Measurements from ENCODE around the gene SFMBT1. TPM values are rescaled to one million over a fixed set of nuclear protein-coding genes. Genes with fewer than 3 reads are reported as not detected.

The SFMBT1 gene
- total and polyA plus RNA-seq, 2 of the 4 experiments (the other 2 are of a cell fraction) = 1.0 to 1.8 TPM

GRCh38 chr3:53077476-53078220 is 31.8 kb upstream of the SFMBT1 start:
- intact Hi-C loops (cut with micrococcal nuclease) = no loop called here

More at GRCh38 chr3:53077476-53078220, 31.8 kb upstream of the SFMBT1 start:
- H3K27me3 ChIP-seq (ENCODE audit: control insufficient read depth, insufficient read depth, low read length) = no peaks in the 10 kb centered on the region
- no TSS peak for BruUV-seq (replicated peaks)
- no peaks in the 10 kb centered on the region for H4K20me1 ChIP-seq (ENCODE audit: insufficient read depth, low read length)
- H3K4ac ChIP-seq (ENCODE audit: low read depth, low read length) = no peak overlapping the region
- no peak overlapping the region for H2AK5ac ChIP-seq (ENCODE audit: low read depth, low read length)
- H2BK120ac ChIP-seq (ENCODE audit: low read depth, low read length) = no peak overlapping the region
- no peak overlapping the region for H3K14ac ChIP-seq (replicated peaks; ENCODE audit: low read depth, low read length)
- in situ Hi-C loops (cut with MboI; ENCODE audit: low sequenced_read_pairs) (loop anchor here (10.0 kb wide), 1 partner anchor 333 kb away; no protein-coding TSS in a partner anchor), dilution Hi-C loops (cut with HindIII; ENCODE audit: low sequenced_read_pairs, unreplicated experiment) (no loop called here)
- no peak overlapping the region for H4K5ac ChIP-seq (ENCODE audit: low read depth, low read length)
- no peak overlapping the region for H2BK15ac ChIP-seq (ENCODE audit: low read depth, low read length)
- no peaks in the 10 kb centered on the region for H3K4me1 ChIP-seq (ENCODE audit: control insufficient read depth, insufficient read depth, low read length)
- no peak overlapping the region for H3K9ac ChIP-seq (ENCODE audit: low read depth, low read length)
- DNase-seq (no peak), ATAC-seq (ENCODE audit: low read depth) (no peak)
- H3K9me1 ChIP-seq (ENCODE audit: insufficient read depth, low read length) = no peaks in the 10 kb centered on the region
- no peak overlapping the region for H3K23ac ChIP-seq (ENCODE audit: low read depth, low read length)
- no peak overlapping the region for H3K18ac ChIP-seq (ENCODE audit: low read depth, low read length)
- ChIA-PET CTCF (no interaction called here), POLR2A (ENCODE audit: unreplicated experiment) (no interaction called here)
- H3K27ac ChIP-seq (ENCODE audit: insufficient read depth, low read length) = no peak overlapping the region
- no peak for TF ChIP-seq ELK1 (IDR thresholded peaks at IDR 0.05; ENCODE audit: borderline replicate concordance, low read depth, low read length)
- TF ChIP-seq CTCF (conservative IDR thresholded peaks at IDR 0.05; ENCODE audit: low read depth, low read length) = no peak
- no peak for TF ChIP-seq BHLHE40 (IDR thresholded peaks at IDR 0.05; ENCODE audit: low read depth, low read length)
- TF ChIP-seq MAZ (IDR thresholded peaks at IDR 0.05; ENCODE audit: borderline replicate concordance, low read depth, low read length) = no peak
- no peak for TF ChIP-seq CEBPB (IDR thresholded peaks at IDR 0.05; ENCODE audit: low read depth, low read length)
- TF ChIP-seq RFX5 (IDR thresholded peaks at IDR 0.05; ENCODE audit: low read depth, low read length) = no peak
- TF ChIP-seq MAFK (IDR thresholded peaks at IDR 0.05; ENCODE audit: low read depth, low read length) = no peak
- TF ChIP-seq USF2 (IDR thresholded peaks at IDR 0.05; ENCODE audit: low read depth, low read length) = no peak
- TF ChIP-seq CHD1 (IDR thresholded peaks at IDR 0.05; ENCODE audit: low read depth, low read length) = no peak
- TF ChIP-seq MXI1 (IDR thresholded peaks at IDR 0.05; ENCODE audit: borderline replicate concordance, low read depth, low read length) = no peak
- no peak for TF ChIP-seq POLR2A (IDR thresholded peaks at IDR 0.05; ENCODE audit: low read depth, low read length)
- TF ChIP-seq RAD21 (IDR thresholded peaks at IDR 0.05; ENCODE audit: low read length) = no peak
- TF ChIP-seq NFE2L2 (IDR thresholded peaks at IDR 0.05; ENCODE audit: low read depth, low read length) = no peak
- no peak for TF ChIP-seq FOS (IDR thresholded peaks at IDR 0.05; ENCODE audit: low read depth, low read length)
- TF ChIP-seq SMC3 (IDR thresholded peaks at IDR 0.05; ENCODE audit: low read depth, low read length) = no peak
- no peak for TF ChIP-seq RCOR1 (IDR thresholded peaks at IDR 0.05; ENCODE audit: insufficient replicate concordance, low read length)
- H3K79me1 ChIP-seq (ENCODE audit: low read depth in 1 of 2, low read length in 2 of 2) = no peaks in the 10 kb centered on the region
- H3K9me3 ChIP-seq (ENCODE audit: control insufficient read depth, insufficient read depth, low read length) = no peaks in the 10 kb centered on the region
- no peak overlapping the region for H3K56ac ChIP-seq (ENCODE audit: extremely low read depth, insufficient read depth, low read length)
- no peak overlapping the region for H3K4me2 ChIP-seq (ENCODE audit: low read depth, low read length)
- no peak overlapping the region for H4K8ac ChIP-seq (ENCODE audit: low read depth in 2 of 2, low read length in 2 of 2)
- H3K36me3 ChIP-seq (ENCODE audit: control insufficient read depth, insufficient read depth, low read length) = no peaks in the 10 kb centered on the region
- no peak overlapping the region for H4K91ac ChIP-seq (ENCODE audit: insufficient read depth, low read depth, low read length)
- 86% methylated on average over 6 of the region's 10 CpGs; no CpG with 5 or more reads in 1 of the 2 experiments for whole genome bisulfite sequencing, 2 experiments (ENCODE audit: extremely low coverage in 2 of 2, insufficient read length in 1 of 2)
- H2BK20ac ChIP-seq (ENCODE audit: low read depth, low read length) = no peak overlapping the region
- H2BK5ac ChIP-seq (ENCODE audit: low read depth, low read length, poor library complexity, severe bottlenecking) = no peak overlapping the region
- no peak overlapping the region for H2AFZ ChIP-seq (replicated peaks; ENCODE audit: low read length, poor library complexity)
- H3K4me3 ChIP-seq (ENCODE audit: insufficient read depth, low read depth, low read length) = no peak overlapping the region
- H2AK9ac ChIP-seq (replicated peaks; ENCODE audit: low read depth, low read length, poor library complexity) = no peak overlapping the region

Measured in IMR-90 (cell line).